CD14-positive monocyte (primary cell): ENCODE measurements around the gene CCT7. TPM values are rescaled to one million over a fixed set of nuclear protein-coding genes. Genes with fewer than 3 reads are reported as not detected.

ENCODE experiments used
- DNase-seq, 3 donors: peaks; one replicate each; pipeline ENCODE4 v3.0.0-alpha.2; 2011 to 2022
- H2AFZ ChIP-seq: 2 replicates; pipeline ENCODE4 v1.6.0; 2012; ENCODE audit warnings: mild to moderate bottlenecking, low read depth, low read length, inconsistent platforms; ENCODE audit not compliant: insufficient read depth, poor library complexity, severe bottlenecking
- H3K27ac ChIP-seq, 2 donors: 1 replicate in 1 of 2; 2 replicates in 1 of 2; pipeline ENCODE4 v1.5.1; 2012 to 2013; ENCODE audit warnings: low read length in 2 of 2, control low read depth in 1 of 2, inconsistent platforms in 1 of 2, low read depth in 1 of 2, mild to moderate bottlenecking in 1 of 2
- H3K27me3 ChIP-seq, 2 donors: one replicate each; pipeline versions ENCODE4 v1.6.0 to v1.6.1; 2011 to 2013; ENCODE audit warnings: low read length in 2 of 2; ENCODE audit not compliant: control insufficient read depth in 2 of 2, insufficient read depth in 2 of 2
- H3K36me3 ChIP-seq, 2 donors: replicated peaks in 1 of 2; 1 replicate in 1 of 2; 2 replicates in 1 of 2; pipeline versions ENCODE4 v1.5.1 to v1.6.1; 2012 to 2013; ENCODE audit warnings: low read length in 2 of 2, control low read depth in 1 of 2, inconsistent platforms in 1 of 2, mild to moderate bottlenecking in 1 of 2; ENCODE audit not compliant: insufficient read depth in 2 of 2, control insufficient read depth in 1 of 2
- H3K4me1 ChIP-seq, 2 donors: 1 replicate in 1 of 2; 2 replicates in 1 of 2; pipeline versions ENCODE4 v1.5.1 to v1.6.1; 2012 to 2013; ENCODE audit warnings: low read length in 2 of 2, control low read depth in 1 of 2, inconsistent platforms in 1 of 2, mild to moderate bottlenecking in 1 of 2, moderate library complexity in 1 of 2; ENCODE audit not compliant: insufficient read depth in 2 of 2, control insufficient read depth in 1 of 2
- H3K4me2 ChIP-seq: replicated peaks from 2 replicates; pipeline ENCODE3; 2012; ENCODE audit warnings: low read length, moderate library complexity, mild to moderate bottlenecking; ENCODE audit not compliant: poor library complexity, severe bottlenecking; ENCODE audit errors: extremely low read depth
- H3K4me3 ChIP-seq, 3 experiments: fragments of 200-600 bp in 1 of 3; sonication (generic) in 1 of 3; replicated peaks in 1 of 3; 1 replicate in 2 of 3; 2 replicates in 1 of 3; pipeline ENCODE4 v1.5.1; 2011 to 2013; ENCODE audit warnings: low read length in 3 of 3, mild to moderate bottlenecking in 3 of 3, control low read depth in 2 of 3, low read depth in 2 of 3, inconsistent platforms in 1 of 3, moderate library complexity in 1 of 3
- H3K79me2 ChIP-seq: 2 replicates; pipeline ENCODE4 v1.6.0; 2012; ENCODE audit warnings: mild to moderate bottlenecking, control low read depth, inconsistent platforms, low read length, moderate library complexity; ENCODE audit not compliant: insufficient read depth
- H3K9ac ChIP-seq: 2 replicates; pipeline ENCODE4 v1.6.0; 2017; ENCODE audit warnings: low read length, mild to moderate bottlenecking; ENCODE audit not compliant: insufficient read depth, poor library complexity, severe bottlenecking
- H3K9me3 ChIP-seq, 2 donors: replicated peaks in 1 of 2; 1 replicate in 1 of 2; 2 replicates in 1 of 2; pipeline versions ENCODE4 v1.5.1 to v1.6.1; 2012 to 2013; ENCODE audit warnings: low read length in 2 of 2, control low read depth in 1 of 2; ENCODE audit not compliant: control insufficient read depth in 1 of 2, insufficient read depth in 1 of 2
- H4K20me1 ChIP-seq: 2 replicates; pipeline ENCODE4 v1.6.0; 2012; ENCODE audit warnings: mild to moderate bottlenecking, low read length, control low read depth, moderate library complexity; ENCODE audit not compliant: insufficient read depth
- H3K27ac Mint-ChIP-seq, 7 donors: one replicate each; pipeline ENCODE4 v1.8.0; 2020; ENCODE audit warnings: mild to moderate bottlenecking in 7 of 7, mixed read lengths in 7 of 7, moderate library complexity in 6 of 7, inconsistent platforms in 2 of 7
- H3K27me3 Mint-ChIP-seq, 3 donors: one replicate each; pipeline ENCODE4 v1.8.0; 2021 to 2022; ENCODE audit warnings: low read depth in 3 of 3, mild to moderate bottlenecking in 3 of 3, mixed read lengths in 3 of 3, moderate library complexity in 3 of 3, inconsistent platforms in 1 of 3
- H3K36me3 Mint-ChIP-seq, 2 donors: one replicate each; pipeline ENCODE4 v1.8.0; 2020; ENCODE audit warnings: mixed read lengths in 2 of 2, inconsistent platforms in 1 of 2, mild to moderate bottlenecking in 1 of 2
- H3K4me1 Mint-ChIP-seq: one replicate; pipeline ENCODE4 v1.8.0; 2020; ENCODE audit warnings: mild to moderate bottlenecking, mixed read lengths
- H3K4me3 Mint-ChIP-seq, 2 donors: one replicate each; pipeline ENCODE4 v1.8.0; 2020; ENCODE audit warnings: mild to moderate bottlenecking in 2 of 2, mixed read lengths in 2 of 2, moderate library complexity in 1 of 2
- H3K9me3 Mint-ChIP-seq, 7 donors: one replicate each; pipeline ENCODE4 v1.8.0; 2020 to 2022; ENCODE audit warnings: mixed read lengths in 7 of 7, mild to moderate bottlenecking in 6 of 7, moderate library complexity in 6 of 7, inconsistent platforms in 2 of 7
- WGBS: methylation state at CpG from one replicate; pipeline ENCODE4 v1.1.5; 2013; ENCODE audit warnings: missing lambda C conversion rate; ENCODE audit not compliant: insufficient coverage; 5-methylcytosine and 5-hydroxymethylcytosine counted together
- intact Hi-C, 2 donors: fragments of 100-400 bp; cut with micrococcal nuclease; formaldehyde crosslinking; loops; one replicate each; pipeline versions ENCODE4 v1.15.0 to v1.15.1; 2023
- polyA plus RNA-seq, 3 donors: library from polyadenylated mRNA; depleted of rRNA in 1 of 3; unstranded in 2 of 3; stranded (reverse) in 1 of 3; fragments of 300-500 nt in 2 of 3; fragments of >200 nt in 1 of 3; fragmentation: Illumina TruSeq in 2 of 3; gene quantifications; 1 replicate in 2 of 3; 2 replicates in 1 of 3; pipeline ENCODE4 v1.2.3, GENCODE V29; 2012 to 2021
- TF ChIP-seq, protein P1 (sequence below): fragments of 200-600 bp; IDR thresholded peaks from one replicate; pipeline ENCODE4 v1.8.0; 2022; ENCODE audit warnings: antibody characterized with exemption, mild to moderate bottlenecking

Gene CCT7
- polyA plus RNA-seq, 3 donors = 56.8 to 151 (median 134) TPM

DNA sequence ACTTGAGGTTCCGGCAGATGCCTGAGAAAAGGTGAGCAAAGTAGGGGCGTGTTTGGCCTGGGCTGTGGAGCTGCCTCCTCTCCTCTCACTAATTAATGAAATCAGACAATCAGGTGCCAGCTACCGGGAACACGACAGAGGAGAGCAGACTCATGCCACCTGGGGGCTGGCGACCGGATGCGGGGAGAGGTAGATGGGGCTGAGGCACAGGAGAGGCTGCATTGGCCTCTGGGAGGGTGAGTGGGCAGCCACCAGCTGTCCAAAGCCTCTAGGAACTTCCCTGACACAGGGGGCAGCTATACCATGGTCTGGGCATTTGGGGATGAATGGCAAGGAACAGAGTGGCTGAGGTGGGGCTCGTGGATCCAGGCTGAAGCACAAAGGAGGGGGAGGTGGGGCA is 25.2 kb downstream of the CCT7 start:
- H3K4me2 ChIP-seq = no peak overlapping the region
- no peak overlapping the region for H2AFZ ChIP-seq
- H3K27ac Mint-ChIP-seq = no peak overlapping the region
- DNase-seq = no peak
- intact Hi-C loops = no loop called here
- H3K9me3 Mint-ChIP-seq = no peaks in the 10 kb centered on the region
- H3K4me1 Mint-ChIP-seq = peaks cover 7% of the 10 kb centered on the region
- no peak overlapping the region for H3K9ac ChIP-seq
- H3K27ac ChIP-seq = no peak overlapping the region
- WGBS = 96% methylated on average over 4 of the region's 8 CpGs
- H3K9me3 ChIP-seq = no peaks in the 10 kb centered on the region
- H3K36me3 ChIP-seq = peaks cover 38 to 79% of the 10 kb centered on the region in 2 donors
- peaks cover 1% of the 10 kb centered on the region in 3 donors for H3K27me3 Mint-ChIP-seq
- H4K20me1 ChIP-seq = no peaks in the 10 kb centered on the region
- H3K4me3 Mint-ChIP-seq = no peak overlapping the region
- H3K4me1 ChIP-seq = no peaks in the 10 kb centered on the region
- TF ChIP-seq, protein P1, sequence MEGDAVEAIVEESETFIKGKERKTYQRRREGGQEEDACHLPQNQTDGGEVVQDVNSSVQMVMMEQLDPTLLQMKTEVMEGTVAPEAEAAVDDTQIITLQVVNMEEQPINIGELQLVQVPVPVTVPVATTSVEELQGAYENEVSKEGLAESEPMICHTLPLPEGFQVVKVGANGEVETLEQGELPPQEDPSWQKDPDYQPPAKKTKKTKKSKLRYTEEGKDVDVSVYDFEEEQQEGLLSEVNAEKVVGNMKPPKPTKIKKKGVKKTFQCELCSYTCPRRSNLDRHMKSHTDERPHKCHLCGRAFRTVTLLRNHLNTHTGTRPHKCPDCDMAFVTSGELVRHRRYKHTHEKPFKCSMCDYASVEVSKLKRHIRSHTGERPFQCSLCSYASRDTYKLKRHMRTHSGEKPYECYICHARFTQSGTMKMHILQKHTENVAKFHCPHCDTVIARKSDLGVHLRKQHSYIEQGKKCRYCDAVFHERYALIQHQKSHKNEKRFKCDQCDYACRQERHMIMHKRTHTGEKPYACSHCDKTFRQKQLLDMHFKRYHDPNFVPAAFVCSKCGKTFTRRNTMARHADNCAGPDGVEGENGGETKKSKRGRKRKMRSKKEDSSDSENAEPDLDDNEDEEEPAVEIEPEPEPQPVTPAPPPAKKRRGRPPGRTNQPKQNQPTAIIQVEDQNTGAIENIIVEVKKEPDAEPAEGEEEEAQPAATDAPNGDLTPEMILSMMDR = no peak
- H3K36me3 Mint-ChIP-seq = peaks cover 39 to 50% of the 10 kb centered on the region in 2 donors
- no peaks in the 10 kb centered on the region for H3K27me3 ChIP-seq
- no peaks in the 10 kb centered on the region for H3K79me2 ChIP-seq
- no peak overlapping the region for H3K4me3 ChIP-seq

DNA sequence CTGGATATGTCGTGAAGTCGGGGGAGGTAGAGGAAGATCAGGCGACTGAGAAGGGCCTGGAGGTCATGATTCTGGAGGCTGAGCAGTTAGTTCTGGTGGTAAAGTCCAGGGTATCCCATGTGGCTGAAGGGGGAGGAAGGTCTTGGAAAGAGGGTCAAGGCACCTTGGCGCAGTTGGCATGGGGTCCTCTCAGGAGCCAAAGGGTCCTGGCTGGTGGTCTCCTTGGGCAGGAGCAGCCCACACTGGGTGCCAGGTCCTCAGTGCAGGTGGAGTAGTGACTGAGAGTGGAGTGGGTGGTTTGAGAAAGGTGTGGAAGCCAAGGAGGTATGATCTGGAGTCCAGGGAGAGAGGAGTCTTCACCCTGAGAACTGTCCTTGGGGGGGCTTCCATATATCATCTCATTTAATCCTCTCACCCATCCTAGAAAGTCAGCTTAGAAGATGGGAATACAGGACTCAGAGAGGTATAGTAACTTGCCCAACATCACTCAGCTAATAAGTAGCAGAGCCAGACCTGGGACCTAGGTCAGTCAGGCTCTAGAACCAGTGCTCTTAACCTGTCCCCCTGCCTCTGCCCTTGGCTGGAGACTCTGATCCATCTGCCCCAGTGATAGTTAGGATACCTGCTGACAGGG is 25.7 kb downstream of the CCT7 start:
- Histone ChIP-seq H3K36me3 (peaks cover 36 to 79% of the 10 kb centered on the region in 2 donors), H3K4me3 (no peak overlapping the region), H3K27ac (no peak overlapping the region), H2AFZ (no peak overlapping the region), H4K20me1 (no peaks in the 10 kb centered on the region), H3K27me3 (no peaks in the 10 kb centered on the region), H3K4me2 (no peak overlapping the region), H3K9me3 (no peaks in the 10 kb centered on the region), H3K4me1 (no peaks in the 10 kb centered on the region), H3K79me2 (no peaks in the 10 kb centered on the region), H3K9ac (no peak overlapping the region)
- Mint-ChIP-seq H3K36me3 (peaks cover 38 to 48% of the 10 kb centered on the region in 2 donors), H3K4me3 (no peak overlapping the region), H3K27me3 (peaks cover 1% of the 10 kb centered on the region in 3 donors), H3K9me3 (no peaks in the 10 kb centered on the region), H3K4me1 (peaks cover 7% of the 10 kb centered on the region), H3K27ac (peak overlapping the region in 1 of 7 donors; percentile 11)
- TF ChIP-seq, protein P1 = no peak
- DNase-seq = no peak
- intact Hi-C loops = no loop called here
- 82% methylated on average over 4 of the region's 4 CpGs for WGBS
